HG03066 (cell line): Measurements from ENCODE around the gene SLC6A11.
A peak's percentile ranks its signal among the peaks of the same experiment; 100 is the strongest.

Source experiments
- ATAC-seq: cut with Tn5 transposase; IDR thresholded peaks from one replicate; pipeline ENCODE4 v1.9.1; 2021; ENCODE audit warnings: low read depth; ENCODE audit not compliant: unreplicated experiment

SLC6A11 gene

DNA sequence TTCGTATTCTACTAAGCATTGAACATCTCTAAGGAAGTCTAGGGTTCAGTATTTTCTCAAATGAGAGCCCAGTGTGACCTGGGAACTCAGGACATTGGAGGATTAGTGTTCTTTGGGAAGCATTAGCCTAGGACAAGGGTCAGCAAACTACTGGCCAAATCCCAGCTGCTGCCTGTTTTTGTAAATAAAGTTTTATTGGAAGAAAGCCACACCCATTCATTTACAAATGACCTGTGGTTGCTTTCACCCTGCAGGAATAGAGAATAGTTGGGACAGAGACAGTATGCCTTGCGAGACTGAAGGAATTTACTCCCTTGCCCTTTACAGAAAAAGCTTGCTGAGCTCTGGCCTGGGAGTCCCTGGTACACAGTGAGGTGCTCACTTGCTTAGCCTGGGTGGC is 20.6 kb downstream of the SLC6A11 start:
- no peak for ATAC-seq

- no peak for ATAC-seq
Observed at GRCh38 chr3:10837849-10838248, 21.8 kb downstream of the SLC6A11 start.

DNA sequence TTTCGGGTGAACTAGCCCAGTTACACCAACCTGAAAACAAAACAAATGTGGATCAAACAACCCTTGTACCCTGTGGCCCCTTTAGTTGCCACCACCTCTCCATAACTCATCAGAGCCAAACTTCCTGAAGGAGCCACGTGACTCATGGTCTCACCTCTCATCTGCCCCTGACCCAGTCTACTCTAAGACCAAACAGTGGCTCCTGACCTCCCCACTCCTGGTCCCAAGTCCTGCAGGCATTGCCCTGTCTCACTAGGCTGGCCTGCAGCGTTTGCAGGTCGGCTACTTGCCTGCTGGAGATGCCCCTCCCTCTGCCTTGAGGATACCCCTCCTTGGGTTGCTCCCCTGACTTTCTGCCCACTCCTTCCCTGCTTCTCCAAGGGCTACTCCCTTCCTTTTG is 23.1 kb downstream of the SLC6A11 start:
- no peak for ATAC-seq

DNA sequence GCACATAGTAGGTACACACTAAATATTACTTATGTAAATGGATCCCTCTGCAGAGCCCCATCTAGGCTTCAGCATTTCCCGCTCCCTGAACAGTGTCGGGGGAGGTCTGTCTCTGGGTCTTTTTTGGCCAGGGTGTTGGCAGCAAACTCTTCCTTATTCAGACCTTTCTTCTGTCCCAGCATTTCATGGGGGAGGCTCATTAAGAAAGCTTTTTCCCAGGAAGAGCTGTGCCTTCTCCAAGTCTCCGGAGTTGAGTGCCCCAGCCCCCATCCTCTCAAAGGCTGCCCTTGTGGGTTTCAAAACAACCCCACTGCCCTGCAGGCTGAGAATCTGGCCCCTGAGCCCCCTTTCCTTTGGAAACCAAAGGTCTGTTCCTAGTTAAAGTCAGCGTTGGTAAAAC is 25.1 kb downstream of the SLC6A11 start:
- ATAC-seq, result no peak

DNA sequence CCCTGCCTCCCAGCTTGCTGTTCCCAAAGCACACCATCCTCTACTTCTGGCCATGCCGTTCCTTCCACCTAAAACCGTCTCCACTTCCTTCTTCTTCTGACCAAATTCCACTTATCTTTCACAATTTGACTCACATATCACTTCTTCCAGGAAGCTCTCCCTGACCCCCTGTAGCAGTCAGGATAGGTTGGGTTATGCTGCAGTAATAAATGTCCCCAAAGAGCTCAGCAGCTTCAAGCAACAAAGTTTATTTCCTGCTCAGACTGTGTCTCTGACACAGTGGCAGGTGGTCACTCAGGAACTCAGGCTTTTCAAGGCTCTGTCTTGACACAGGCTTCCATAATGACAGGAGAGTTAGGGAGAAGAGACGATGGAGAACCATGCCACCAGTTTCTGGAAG is 27.4 kb downstream of the SLC6A11 start:
- no peak for ATAC-seq

DNA sequence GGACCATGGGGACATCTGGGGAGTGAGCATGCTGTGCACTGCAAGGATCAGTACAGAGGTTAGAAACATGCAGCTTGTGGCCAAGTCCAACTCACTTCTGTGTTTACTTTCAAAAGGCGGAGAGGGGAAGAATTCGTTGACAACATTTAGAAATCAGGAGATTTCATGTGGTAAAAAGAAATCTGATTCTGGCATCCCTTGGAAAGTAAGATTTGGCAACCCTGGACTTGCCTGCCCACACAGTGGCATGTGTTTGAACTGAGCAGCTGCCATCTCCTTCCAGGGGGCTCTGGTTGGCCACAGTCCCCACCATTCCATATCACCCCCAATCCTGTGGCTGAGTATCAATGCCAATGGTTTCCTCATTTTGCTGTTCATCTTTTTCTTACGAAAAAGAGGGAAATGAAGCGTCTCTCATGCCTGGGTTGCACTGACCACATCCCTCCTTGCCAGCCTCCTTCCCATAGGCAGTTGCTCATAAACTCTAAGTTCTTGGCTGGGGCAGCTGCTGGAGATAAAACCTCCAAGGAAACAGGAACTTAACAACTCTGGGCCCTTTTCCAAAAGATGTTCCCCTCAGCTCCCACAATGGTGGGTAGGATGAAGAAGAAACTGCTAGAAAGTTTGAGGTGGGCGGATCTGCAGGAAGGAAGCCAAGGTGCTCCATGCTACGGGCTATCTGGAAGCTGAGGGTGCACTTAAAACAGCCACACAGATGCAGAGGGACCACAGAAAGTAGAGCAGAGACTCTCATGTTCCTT is 29.2 kb downstream of the SLC6A11 start:
- no peak for ATAC-seq

DNA sequence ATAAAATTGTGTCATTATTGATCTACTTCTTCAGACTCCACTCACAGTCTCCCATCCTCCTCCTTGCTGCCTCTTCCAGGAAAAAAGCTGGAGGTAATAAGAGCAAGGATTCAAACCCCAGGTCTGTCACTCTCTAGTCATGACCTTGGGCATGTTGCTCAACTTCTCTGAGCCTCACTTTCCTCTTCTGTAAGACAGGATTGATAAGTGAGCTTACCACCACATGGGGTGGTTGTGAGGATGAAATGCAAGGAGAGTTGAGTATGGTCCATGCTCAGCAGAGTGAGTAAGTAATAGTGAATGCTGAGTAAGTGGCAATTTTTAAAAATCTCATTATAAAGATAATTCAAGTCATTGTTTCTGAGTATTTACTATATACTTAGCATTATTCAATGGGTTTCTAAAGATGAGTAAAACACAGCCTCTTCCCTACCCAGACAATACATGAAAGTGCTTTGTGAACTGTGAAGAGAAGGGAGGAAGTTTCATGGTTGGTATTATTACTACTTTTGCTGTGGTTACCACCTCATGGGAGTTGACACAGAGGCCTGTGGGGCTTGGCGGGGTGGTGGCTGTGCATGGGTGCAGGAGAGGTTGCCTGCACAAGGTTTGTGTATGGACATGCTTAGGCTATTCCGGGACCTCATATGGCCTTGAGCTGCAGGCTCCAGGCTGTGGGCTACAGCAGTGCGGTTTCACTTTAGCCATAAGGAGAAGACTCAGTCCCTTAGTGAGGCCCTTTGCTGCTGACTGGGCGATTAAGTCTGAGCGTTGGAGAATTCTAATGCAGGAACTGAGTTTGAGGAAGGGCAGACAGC is 30.0 kb downstream of the SLC6A11 start:
- peak; percentile 52 for ATAC-seq

GRCh38 chr3:10846657-10846975 is 30.6 kb downstream of the SLC6A11 start:
- no peak for ATAC-seq

DNA sequence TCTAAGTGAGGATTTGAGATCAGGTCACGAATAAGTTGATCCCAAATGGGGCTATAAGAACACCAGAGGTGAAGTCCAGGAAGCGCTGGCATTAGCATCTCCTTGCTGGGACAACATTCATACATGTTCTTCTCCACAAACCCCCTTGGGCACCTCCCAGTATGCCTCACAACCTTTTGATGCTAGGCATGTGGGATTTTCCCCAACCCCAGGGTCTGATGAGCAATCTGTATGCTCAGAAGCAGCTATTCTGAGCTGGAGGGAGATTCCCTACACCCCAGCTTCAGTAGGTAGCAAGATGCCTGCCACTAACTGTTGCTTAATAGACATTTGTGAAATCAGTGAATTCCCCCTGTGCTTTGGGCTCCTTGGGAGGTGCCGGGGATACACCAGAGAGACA is 32.2 kb downstream of the SLC6A11 start:
- ATAC-seq, result no peak

GRCh38 chr3:10852066-10852808 is 36.2 kb downstream of the SLC6A11 start:
- ATAC-seq, result no peak

DNA sequence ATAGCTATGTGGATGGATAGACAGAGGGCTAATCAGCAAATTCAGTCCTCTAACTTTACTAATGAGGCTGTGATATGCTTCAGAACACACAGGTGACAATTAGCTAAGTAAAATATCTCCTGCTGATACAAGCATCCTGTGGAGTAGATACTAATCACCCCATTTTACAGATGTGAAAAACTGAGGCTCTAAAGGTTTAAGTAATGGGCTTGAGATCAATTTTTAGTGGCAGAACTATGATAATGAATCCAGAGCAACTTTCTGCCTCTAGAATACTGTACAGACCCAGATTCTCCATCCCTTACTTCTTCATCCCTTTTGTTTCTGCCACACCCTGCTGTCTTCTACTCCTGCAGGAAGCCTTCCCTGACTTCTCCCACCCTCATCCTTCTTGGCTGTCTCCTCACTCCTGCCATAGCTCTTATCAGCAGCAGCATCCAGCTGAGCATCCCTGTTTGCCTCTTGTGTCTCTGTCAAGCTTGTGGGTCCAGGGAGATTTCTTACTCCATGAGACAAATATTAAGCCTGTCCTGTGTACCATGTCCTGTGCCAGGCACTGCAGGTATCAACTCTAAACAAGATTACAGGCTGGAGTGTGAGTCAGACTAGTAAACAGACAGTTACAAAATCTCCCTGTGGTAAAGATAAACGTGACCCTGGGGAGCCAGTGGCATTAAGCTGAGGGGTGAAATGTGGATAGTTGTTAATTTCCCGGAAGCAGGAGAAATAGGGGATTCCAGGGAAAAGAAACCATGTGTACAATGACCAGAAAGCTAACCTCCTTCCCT is 39.2 kb downstream of the SLC6A11 start:
- ATAC-seq, result no peak

- ATAC-seq, result no peak
Observed at GRCh38 chr3:10855871-10856662, 40.0 kb downstream of the SLC6A11 start.

DNA sequence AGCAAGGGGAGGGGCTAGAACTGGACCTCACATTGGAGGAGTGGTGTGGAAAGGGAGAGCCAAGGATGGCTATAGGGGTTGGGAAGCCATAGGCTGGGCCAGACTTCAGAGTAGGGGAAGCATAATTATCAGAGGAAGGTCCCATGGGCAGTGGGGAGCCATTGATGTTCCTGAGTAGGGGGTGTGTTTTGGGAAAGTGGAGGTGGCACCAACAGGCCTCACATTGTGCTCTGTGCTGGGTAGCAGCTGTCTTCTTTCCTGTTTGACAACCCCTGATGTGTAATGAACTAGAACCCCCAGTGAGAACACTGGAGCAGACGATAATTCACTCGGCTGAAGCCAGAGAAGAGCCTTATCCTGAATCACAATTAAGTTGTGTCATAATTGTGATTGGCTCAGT is 41.2 kb downstream of the SLC6A11 start:
- no peak for ATAC-seq

DNA sequence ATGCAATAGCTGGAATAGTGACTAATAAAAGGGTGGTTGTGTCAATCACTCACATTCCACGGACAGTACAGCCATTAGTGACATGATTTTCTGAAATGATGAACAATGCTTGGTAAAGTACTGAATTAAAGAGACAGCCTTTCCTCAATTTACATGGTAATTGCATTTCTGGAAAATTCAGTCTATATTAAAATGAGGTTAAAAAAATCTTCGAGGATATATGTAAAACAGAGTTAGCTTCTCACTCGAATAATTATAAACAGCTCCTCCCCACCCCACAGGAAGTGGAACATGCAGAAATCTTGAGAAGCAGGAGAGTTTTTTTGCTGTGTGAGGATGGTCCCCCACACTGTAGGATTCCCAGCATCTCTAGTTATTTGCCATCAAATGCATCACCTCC is 42.1 kb downstream of the SLC6A11 start:
- ATAC-seq, result no peak

DNA sequence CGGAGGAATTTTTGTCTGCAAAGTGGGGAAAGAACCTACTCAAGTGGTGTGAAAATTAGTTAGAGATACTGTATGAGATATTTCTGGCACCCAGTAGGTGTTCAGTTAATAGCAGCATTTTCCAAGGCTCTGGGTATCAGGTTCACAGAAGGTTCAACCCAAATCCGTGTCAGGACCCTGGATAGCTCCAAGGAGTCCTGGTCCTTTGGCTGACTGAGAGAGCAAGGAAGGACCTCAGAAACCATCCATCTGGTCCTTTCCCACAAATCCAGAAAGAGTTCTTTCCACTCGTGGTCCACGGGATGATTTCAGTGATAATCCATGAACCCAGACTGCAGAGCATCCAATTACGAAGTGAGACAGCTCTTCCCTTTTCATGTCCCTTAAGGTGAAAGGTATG is 51.4 kb downstream of the SLC6A11 start:
- ATAC-seq, result no peak

DNA sequence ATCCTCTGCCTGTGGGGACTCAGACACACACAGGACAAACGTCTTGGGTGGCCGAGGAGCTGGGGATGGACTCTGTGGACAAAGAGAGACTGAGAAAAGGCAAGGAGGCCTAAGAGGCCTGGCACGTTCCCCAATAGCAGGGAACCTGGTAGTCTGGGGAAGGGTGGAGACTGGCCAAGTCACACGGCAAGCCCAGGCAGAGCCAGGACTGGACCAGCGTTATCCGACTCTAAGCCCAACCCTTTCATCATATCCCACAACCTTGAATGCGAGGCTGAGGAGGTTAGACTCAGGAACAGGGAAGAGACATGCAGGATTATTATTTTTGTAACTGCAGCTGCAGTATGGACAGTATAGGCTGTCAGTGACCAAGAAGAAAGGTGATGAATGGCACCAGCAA is 53.4 kb downstream of the SLC6A11 start:
- ATAC-seq, result no peak

DNA sequence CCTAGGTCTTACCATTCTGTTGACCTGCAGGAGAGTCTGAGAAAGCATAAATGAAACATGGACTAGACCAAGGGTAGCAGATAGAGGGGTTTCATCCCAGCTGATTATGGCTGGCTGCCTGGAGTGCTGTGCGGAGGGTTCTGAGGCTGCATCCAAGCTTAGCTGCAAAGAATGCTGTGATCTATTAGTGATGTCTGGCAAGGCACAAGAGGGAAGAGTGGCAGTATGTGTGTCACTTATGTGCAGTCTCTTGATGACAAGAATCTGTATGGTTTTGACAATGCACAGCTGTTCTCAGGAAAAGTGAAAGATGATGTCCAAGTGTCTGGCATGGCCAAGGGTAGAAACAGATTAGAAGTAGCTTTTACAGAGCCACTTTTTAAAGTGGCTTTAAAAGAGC is 54.3 kb downstream of the SLC6A11 start:
- ATAC-seq, result no peak

DNA sequence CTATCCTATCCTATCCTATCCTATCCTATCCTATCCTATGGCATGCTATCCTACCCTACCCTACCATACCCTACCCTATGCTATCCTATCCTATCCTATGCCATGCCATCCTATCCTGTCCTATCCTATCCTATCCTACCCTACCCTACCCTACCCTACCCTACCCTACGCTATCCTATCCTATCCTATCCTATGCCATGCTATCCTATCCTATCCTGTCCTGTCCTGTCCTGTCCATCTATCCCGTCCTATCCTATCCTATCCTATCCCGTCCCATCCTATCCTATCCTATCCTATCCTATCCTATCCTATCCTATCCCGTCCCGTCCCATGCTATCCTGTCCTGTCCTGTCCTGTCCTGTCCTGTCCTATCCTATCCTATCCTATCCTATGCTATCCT is 57.4 kb downstream of the SLC6A11 start:
- no peak for ATAC-seq

DNA sequence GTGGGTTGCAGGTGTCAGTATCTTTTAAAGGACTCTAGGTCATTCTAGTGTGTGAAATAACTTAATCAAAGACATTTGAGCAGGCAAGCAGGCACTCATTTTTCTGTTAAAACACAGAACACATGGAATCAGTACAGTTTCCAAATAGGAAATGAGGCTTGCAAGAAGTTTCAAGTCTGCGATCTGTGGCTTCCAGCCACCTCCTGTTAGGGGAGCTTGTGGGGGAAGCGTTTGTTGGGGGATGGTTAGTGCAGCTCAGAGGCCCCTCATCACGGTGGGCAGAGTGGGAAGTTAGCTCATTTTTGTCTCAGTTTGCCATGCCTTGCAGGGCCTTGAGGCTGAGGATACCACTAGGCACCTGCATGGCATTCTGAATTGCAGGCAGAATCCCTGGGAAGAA is 59.9 kb downstream of the SLC6A11 start:
- ATAC-seq, result no peak

- no peak for ATAC-seq
Observed at GRCh38 chr3:10876661-10877060, 60.6 kb downstream of the SLC6A11 start.
